Bone marrow (tissue), 2 donors: Measurements from ENCODE around the gene PXDC1.
"Not testable (repeated sequence)": the region's sequence is repeated elsewhere in the genome, so short reads cannot be mapped to it uniquely, and the experiment has no call there.

Experiments used
- DNase-seq, 2 donors: peaks; one replicate each; lab custom pipeline; 2025; lab: John Stamatoyannopoulos, UW

Gene PXDC1

GRCh38 chr6:3708540-3708939, 43.0 kb downstream of the PXDC1 start:
- DNase-seq: no peak

DNA sequence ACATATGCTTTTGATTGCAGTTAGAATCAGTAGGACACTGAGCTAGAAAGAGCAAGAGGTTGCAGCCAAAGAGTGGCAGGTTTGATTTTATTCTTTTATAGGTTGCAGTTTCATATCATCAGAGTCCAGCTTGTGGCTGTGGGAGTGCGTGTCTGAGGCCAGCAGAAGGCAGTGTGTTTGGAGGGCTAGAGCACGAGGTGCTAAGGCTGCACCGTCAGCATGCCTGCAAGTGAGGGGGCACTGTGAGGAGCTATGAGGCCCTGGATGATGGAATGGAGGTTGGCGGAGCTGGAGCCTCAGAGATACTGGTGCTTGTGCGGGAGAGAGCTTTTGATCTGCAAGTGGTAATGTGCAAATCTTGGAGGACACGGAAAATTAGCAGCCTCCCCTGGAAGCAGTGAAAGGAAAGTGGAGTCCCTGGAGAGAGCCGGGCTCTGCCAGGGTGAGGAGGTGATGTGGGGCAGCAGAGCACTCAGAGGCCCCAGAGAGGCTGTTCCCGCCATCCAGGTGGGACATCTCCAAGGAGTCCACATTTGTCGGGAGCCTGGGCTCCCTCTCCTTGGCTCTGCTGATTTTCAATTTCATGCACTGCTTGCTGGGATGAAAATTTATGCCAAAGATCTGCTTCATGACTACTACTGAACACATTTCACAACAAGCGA, 43.6 kb downstream of the PXDC1 start:
- no peak for DNase-seq

- DNase-seq: no peak
Observed at GRCh38 chr6:3707024-3707423, 44.5 kb downstream of the PXDC1 start.

GRCh38 chr6:3706547-3706946, 45.0 kb downstream of the PXDC1 start:
- DNase-seq: no peak

DNA sequence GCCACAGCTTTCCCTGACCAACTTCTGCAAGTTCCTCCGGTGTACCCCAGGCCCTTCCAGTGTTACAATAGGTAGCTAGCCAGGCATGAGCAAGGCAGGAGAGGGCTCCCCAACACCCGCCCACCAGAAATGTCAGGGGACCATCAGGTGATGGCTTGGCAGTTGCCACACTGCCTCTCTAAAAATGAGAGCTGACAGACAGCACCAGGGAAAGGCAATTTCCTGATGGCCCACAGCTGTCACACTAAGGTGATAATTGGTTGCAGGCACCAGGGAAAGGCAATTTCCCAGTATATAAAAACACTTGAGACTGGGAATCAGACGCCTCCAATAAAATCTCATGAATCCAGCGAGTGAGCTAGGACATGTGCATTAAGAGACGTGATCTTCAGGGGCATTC, 49.9 kb downstream of the PXDC1 start:
- DNase-seq: no peak

DNA sequence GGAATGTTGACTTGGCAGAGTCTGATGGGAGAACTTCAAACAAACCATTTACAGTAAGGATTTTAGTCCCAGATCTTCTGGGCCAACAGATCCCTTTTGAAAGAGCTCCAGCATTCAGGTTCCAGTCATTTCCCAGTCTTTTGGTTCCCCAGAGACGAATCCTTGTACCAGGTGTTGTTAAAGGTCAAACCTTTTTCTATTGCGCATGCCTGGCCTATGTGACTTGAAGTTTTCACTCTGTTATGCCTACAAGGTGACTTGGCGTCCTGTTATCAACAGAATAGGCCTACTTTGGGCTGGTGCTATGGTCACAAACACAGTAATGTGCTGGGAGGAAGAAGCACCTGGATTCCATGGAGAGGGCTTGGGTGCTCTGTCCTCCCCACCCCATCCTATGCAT, 52.3 kb downstream of the PXDC1 start:
- no peak for DNase-seq

- no peak for DNase-seq
Observed at GRCh38 chr6:3698021-3698420, 53.5 kb downstream of the PXDC1 start.

DNA sequence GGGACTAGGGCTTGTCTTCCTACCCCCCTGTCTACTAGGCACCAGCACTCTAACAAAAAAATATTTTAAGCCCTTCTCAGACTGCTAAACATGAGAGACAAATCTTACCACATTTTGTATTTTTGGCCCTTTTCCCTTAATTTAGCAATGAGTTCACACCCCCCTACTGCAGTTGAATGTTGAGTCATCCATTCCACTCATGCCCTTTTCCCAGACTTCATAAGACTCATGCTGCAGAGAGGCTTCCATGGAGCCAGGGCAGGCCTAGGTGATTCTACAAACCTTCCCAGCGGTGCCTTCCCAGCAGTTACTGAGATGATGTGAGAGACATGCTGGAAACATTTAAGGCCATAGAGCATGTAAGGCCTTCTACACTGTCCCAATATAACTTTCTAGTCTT, 53.9 kb downstream of the PXDC1 start:
- no peak for DNase-seq

GRCh38 chr6:3696525-3697088, 54.9 kb downstream of the PXDC1 start:
- no peak for DNase-seq

DNA sequence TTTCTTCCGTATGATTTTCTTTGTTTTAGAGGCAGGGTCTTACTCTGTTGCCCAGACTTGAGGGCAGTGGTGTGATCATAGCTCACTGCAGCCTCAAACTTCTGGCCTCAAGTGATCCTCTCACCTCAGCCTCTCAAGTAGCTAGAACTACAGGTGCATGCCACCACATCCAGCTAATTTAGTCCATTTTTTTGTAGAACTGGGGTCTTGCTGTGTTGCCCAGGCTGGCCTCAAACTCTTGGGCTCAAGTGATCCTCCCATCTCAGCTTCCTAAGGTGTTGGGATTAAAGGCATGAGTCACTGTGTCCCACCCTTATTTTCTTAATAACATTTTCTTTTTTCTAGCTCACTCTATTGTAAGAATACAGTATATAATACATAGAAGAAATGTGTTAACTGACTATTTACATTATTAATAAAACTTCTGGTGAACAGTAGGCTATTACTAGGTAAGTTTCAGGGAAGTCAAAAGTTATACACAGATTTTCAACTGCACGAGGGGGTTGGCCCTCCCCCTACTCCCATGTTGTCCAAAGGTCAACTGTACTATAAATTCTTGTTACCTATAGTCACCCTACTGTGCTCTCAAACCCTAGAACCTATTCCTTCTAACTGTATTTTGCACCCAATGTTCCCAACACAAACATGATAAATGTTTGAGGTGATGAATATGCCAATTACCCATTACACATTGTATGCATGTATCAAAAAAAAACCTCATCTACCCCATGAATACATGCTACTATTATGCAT, 56.3 kb downstream of the PXDC1 start:
- no peak for DNase-seq

DNA sequence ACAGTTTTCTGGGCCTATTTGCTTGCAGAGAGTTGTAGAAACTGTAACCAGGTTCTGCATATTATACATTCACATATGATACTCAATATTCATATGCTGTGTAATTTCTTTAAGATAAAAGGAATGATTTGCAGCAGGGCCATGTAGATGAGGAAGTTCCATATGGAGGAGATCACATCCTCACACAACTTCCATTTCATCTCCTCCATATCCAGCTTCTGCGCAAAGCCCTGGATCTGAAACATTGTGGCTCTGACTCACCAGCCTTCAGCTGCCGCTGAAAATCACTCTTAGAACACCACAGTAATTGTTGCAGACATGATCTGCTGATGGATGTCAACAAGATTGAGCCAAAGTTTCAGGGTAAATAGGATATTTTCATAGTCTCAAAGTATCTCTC, 57.7 kb downstream of the PXDC1 start:
- DNase-seq: no peak

- DNase-seq: no peak
Observed at GRCh38 chr6:3690506-3690905, 61.0 kb downstream of the PXDC1 start.

- DNase-seq: no peak
Observed at GRCh38 chr6:3687847-3688246, 63.7 kb downstream of the PXDC1 start.

- no peak for DNase-seq
Observed at GRCh38 chr6:3683331-3683730, 68.2 kb downstream of the PXDC1 start.

- no peak for DNase-seq
Observed at GRCh38 chr6:3678946-3679345, 72.6 kb downstream of the PXDC1 start.

- not testable (repeated sequence) for DNase-seq
Observed at GRCh38 chr6:3677751-3678150, 73.8 kb downstream of the PXDC1 start.

GRCh38 chr6:3677351-3677750, 74.2 kb downstream of the PXDC1 start:
- not testable (repeated sequence) for DNase-seq
